Right renal pelvis (tissue), 4 donors: Measurements from ENCODE around the gene HTR1D. TPM values are rescaled to one million over a fixed set of nuclear protein-coding genes. Genes with fewer than 3 reads are reported as not detected.
"Not testable (repeated sequence)": the region's sequence is repeated elsewhere in the genome, so short reads cannot be mapped to it uniquely, and the experiment has no call there.

Experiments used
- DNase-seq, 4 donors: peaks; one replicate each; pipeline ENCODE4 v3.0.0-alpha.2; 2013; ENCODE audit warnings: low read depth in 4 of 4, low spot score in 3 of 4, missing footprints in 1 of 4
- polyA plus RNA-seq, 4 donors: library from polyadenylated mRNA; unstranded; fragments of 120-200 nt; gene quantifications; one replicate each; pipeline ENCODE4 v1.2.1, GENCODE V29; 2013; ENCODE audit not compliant: insufficient read length in 4 of 4

The HTR1D gene, protein sequence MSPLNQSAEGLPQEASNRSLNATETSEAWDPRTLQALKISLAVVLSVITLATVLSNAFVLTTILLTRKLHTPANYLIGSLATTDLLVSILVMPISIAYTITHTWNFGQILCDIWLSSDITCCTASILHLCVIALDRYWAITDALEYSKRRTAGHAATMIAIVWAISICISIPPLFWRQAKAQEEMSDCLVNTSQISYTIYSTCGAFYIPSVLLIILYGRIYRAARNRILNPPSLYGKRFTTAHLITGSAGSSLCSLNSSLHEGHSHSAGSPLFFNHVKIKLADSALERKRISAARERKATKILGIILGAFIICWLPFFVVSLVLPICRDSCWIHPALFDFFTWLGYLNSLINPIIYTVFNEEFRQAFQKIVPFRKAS
- polyA plus RNA-seq, result under 1 TPM; 0.21 to 0.44 (median 0.37) TPM

DNA sequence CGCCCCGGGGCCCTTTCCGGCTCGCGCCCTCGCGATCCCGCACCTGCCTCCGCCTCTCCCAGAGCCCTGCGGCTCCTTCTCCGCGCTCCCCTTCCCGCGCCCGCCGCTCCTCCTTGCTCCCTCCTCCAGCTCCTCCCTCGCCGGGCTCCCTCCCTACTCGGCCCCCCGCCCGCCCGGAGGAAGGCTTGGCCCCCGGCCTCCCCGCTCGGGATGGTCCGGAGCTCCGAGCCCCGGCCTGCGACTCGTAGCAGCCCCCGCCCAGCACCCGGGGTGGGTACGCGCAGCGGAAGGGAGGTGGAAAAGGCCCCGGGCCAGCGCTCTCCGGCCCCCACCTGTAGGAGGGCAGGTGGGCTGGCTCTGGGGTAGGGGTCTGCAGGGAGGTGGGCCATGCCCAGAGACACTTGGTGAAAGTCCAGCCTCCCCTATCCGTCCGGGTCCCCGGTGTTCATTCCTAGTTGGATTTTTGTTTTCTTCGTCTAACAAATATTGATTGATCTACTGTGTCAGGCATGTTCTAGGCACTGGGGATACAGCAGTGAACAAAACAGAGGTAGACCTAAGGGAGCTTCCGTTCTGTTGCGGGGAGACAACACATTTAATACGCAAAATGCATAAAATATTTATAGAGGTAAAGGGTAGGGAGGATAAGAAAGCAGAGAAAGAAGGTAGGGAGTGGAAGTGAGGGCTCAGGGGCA, at the start of gene HTR1D:
Gene HTR1D (minus strand): TSS at position 82 of the 695 bp plus-strand sequence. CDS start 23,283 bp downstream, outside the sequence.
- DNase-seq, result no peak

DNA sequence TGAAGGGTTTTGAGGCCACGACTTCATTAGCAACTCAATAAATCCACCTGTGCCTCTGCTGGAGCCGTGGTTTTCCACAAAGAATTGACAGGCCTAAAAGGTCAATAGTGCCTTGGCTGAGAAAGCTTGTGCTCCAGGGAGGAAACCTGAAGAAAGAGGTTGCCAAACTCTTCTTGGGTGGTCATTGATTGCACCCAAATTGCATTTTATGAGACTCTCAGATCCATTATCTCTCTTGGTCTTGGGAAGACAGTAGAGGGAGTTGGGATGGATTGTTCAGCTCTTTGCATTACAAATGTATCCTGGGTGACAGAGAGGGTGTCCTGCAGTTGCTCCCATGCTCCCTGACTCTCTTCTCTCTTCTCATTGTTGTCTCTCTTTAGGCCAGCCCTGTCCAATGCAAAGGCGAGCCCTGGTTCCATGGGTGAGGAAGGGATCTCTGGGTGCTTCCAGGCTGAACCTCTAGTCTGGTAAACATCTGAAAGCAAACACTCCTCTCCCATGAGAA, 46.1 kb upstream of the HTR1D start:
- DNase-seq, result no peak

DNA sequence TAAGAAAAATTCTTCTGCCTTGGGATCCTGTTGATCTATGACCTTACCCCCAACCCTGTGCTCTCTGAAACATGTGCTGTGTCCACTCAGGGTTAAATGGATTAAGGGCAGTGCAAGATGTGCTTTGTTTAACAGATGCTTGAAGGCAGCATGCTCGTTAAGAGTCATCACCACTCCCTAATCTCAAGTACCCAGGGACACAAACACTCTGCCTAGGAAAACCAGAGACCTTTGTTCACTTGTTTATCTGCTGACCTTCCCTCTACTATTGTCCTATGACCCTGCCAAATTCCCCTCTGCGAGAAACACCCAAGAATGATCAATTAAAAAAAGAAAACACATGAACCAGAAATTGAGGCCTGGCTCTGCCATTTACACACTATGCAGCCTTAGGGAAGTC, 40.8 kb upstream of the HTR1D start:
- not testable (repeated sequence) for DNase-seq

DNA sequence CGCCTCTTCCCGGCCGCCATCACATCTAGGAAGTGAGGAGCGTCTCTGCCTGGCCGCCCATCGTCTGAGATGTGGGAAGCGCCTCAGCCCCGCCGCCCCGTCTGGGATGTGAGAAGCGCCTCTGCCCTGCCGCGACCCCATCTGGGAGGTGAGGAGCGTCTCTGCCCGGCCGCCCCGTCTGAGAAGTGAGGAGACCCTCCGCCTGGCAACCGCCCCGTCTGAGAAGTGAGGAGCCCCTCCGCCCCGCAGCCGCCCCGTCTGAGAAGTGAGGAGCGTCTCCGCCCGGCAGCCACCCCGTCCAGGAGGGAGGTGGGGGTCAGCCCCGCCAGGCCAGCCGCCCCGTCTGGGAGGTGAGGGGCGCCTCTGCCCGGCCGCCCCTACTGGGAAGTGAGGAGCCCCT, 40.1 kb upstream of the HTR1D start:
- not testable (repeated sequence) for DNase-seq

DNA sequence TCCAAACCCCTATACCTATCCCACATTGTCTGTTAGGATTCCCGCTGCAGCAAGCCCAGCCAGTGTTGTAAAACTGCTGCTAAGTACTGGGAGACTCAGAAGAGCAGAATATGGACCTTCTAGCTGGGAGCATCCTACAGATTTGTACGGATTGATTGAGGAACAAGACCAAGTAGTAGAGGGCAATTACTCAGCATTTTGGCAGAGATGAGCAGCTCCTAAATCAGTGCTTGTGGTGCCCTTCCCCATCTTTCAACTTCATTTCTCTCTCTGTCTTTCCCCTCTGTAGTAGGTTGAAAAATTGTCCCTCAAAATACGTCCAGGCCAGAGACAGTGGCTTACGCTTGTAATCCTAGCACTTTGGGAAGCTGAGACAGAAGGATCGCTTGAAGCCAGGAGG, 37.3 kb upstream of the HTR1D start:
- DNase-seq, result no peak

DNA sequence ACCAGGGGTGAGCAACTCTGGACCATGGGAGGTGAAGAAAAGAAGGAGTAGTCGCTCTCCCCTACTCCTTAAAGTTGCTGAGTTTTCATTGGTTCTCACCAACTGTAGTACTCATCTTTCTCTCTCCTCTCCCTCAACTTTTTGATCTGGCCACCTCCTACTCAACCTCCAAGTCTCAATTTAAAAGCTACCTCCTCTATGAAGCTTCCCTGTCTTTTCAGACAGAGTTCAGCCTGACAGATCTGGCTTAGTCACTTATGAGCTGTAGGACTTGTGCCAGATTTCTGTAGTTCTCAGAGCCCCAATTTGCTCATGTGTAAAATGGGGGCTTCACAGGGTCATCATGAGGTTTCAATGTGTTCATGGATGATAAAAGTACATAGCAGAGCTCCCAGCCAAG, 34.5 kb upstream of the HTR1D start:
- no peak for DNase-seq

DNA sequence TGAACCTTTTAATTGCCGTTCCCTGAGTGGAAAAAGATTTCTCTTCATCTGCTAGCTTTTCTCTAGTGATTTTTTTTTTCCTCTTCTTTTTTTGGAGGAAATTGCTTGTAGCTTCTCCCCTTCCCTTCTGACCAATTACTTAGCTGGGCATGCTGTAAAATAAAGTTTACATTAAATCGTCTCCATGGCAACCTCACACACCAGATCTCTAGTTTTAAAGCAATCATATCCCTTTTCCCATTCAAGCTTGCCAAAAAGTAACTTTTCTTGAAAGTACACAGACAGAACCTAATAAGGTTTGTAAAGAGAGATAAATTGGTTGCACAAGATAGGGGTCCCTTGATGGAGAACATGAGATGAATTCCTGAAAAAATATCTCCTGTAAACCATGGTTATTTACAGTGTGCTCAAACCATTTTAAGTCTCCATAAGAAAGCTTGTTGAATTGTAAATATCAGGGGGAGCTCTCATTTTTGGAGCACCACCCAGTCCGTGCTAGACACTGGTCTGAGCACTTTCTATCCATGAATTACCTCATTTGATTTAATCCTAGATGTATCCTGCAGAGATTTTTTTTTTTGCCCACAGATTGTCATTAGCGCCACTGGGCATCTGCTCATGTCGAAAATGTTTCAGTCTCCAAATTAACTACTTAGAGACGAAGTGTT, 32.6 kb upstream of the HTR1D start:
- peak in 1 of 4 donors; percentile 3 for DNase-seq

DNA sequence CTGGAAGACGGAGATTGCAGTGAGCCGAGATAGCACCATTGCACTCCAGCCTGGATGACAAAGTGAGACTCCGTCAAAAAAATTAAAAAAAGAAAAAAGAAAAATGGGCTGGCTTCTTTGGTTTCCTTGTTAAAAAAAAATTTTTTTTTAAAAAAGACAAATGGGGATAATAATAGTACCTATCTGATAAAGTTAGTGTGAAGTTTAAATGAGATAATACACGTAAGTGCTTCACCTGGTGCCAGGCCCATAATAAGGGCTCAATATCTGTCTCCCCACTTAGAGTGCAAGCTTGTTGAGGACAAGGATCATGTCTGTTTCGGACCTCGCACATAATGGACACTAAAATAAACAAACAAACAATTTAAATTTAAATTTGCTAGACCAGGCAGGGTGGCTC, 30.0 kb upstream of the HTR1D start:
- no peak for DNase-seq

DNA sequence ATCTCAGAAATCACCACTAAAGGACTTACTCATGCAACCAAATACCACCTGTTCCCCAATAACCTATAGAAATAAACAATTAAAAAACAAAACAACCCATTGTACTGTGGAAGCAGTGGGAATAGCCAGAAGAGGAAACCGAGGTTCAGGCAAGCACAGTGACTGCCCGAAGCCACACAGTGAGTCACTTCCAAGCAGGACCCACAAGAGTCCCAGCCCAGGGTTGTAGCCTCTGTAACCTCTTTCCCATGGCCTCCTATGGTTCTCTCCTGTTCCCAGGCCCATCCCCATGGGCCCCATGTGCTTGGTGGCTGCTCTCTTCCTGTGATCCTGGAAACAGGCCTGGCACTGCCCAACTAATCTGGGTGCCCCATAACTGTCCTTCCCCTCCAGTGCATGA, 29.0 kb upstream of the HTR1D start:
- no peak for DNase-seq

DNA sequence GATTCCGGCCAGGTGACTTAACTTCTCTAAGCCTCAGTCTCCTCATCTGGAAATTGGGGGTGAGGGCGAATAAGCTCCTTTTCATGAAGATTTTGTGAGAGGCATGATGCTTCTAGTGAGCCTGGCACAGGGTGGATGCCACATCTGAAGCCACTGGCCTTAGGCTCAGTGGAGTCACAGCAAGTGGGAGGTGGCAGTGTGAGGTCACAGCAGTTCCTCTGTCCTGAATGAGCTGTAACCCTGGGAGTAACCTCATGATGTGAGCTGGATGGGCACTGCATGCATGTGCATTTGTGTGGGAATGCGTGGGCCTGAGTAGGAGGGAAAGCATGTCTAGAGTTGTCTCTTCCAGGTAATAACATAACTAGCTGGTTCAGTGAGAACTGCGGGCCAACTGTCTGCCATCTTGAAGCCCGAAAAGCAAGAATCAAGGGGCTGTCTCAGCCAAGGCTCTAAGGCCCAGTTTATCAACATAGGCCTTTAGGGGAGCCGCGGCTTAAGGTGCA, 27.0 kb upstream of the HTR1D start:
- DNase-seq, result no peak

DNA sequence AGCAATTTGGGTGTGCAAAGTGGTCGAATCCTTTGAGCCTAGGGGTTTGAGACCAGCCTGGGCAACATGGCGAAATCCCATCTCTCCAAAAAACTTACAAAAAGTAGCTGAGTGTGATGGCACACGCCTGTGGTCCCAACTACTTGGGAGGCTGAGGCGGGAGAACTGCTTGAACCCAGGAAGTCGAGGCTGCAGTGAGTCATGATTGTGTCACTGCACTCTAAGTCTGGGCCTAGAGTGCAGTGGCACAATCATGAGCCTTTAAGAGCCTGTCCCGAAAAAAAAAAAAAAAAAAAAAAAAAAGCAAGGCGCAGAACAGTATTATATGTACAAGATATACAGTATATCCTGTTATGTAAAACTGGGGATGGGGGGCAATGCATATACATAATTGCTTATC, 25.1 kb upstream of the HTR1D start:
- no peak for DNase-seq

DNA sequence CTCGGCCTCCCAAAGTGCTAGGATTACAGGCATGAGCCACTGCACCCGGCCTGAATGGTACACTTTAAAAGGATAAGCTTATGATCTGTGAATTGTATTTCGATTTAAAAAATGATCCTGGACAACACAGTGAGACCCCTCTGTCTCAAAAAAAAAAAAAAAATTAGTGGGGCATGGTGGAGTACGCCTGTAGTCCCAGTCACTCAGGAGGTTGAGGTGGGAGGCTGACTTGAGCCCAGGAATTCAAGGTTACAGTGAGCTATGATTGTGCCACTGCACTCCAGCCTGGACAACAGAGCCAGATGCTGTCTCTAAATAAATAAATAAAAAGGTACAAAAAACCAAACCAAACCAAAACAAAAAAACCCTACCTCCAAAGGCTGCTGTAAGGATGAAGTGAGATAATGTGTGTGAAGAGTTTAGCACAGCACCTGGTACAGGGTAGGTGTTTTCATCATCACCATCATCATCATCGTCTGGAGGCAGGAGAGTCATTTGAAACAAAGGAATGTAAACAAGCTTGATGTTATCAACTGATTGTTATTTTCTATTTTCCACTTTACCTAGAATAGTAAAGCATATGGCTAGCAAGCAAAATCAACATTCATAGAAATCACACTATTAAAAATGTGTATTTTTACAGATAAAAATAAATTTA, 22.5 kb upstream of the HTR1D start:
- no peak for DNase-seq

DNA sequence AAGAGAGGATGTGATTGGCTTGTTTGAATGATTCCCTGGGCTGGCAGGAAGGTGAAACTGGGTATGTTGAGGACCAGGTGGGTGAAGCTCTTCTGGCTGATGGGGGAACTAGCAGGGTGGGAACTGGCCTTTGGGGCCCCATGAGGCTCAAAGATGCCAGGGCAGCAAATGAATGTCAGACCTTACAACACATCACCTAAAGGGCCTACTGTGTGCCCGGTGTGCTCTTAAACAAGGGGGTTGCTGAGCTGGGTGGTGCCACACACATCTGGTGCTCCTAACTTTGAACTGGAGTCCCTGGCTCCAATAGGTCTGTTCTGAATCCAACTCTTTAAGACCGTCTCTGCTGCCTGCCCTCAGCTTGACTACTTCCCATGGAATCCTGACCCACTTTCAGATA, 21.3 kb upstream of the HTR1D start:
- no peak for DNase-seq

DNA sequence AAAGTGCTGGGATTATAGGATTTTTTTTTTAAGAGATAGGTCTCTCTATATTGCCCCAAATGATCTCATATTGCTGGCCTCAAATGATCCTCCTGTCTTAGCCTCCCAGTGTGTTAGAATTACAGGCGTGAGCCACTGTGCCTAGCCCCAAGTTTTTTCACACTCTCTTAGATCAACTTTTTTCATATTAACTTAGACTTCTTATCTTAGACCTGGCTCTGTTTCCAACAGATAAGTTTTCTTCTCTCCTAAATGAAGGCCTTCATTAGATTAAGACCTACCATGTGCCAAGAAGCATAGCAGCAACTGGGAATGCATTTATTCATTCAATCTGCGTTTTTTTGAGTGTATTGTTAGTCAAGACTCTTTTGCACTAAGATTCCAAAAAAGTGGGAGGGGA, 20.2 kb upstream of the HTR1D start:
- DNase-seq, result no peak

DNA sequence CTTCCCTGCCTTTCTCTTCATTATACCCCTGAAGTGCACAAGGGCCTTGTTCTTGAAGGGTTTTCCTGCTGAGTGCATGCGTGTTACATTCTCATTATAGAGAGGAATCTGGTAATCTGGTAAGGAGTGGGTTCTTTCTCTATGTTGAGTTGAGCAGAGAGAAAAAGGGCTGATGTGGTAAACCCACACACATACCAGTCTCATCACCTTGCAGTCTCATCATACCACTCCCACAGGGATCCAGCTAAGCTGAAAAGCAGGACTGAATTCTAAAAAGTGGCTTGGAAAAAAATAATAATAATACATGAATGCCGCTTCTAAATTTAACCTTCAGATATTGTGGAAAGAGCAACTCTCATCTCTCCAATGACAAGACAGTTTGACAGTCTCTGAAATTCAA, 10.5 kb upstream of the HTR1D start:
- no peak for DNase-seq

DNA sequence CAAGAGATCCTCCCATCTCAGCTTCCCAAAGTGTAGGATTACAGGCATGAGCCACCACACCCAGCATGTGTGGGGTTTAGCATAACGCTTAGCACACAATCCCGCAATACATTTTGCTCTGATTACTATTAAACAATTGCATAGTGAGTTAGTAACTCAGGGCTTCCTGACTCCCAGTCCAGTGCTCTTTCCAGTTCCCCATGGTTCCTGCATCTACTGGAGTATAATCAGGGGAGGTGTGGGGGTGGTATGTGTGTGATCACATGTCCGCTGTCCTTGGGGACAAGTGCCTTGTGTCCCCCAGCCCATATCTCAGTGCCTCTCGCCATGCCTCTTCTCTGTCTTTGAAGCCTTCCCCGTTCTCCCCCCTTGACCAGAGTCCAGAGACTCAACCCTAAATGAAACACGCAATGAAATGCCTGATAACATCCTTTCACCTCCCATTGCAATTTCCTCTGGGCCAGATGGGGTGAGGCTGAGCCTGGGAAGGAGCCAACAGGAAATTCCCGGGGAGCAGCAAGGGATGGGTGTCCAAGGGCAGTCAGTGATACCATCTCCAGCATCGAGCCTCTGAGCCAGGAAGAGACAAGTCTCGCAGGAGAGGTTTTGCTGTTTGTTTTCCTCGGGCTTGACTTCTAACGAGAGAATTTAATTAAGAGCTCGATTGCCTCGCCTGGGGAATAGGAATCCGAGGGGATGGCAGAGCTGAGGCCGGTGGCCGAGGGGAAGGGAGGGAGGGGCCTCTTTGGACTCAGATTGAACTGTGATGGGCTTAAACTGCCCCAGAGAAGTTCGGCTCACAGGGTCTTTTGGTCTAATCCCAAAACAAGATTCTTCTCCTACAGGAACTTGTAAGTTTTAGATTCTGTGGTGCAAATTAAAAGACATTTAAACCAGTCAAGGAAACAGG, 7.7 kb upstream of the HTR1D start:
- no peak for DNase-seq

DNA sequence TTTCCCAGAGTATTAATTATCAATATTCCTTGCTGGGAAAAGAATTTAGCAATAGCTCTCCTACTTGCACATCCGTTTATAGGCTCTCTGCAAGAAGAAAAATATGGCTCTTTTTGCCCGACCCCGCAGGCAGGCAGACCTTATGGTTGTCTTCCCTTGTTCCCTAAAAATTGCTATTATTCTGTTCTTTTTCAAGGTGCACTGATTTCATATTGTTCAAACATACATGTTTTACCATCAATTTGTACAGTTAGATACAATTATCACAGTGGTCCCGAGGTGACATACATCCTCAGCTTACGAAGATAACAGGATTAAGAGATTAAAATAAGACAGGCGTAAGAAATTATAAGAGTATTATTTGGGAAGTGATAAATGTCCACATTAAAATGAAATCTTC, 6.7 kb upstream of the HTR1D start:
- not testable (repeated sequence) for DNase-seq

DNA sequence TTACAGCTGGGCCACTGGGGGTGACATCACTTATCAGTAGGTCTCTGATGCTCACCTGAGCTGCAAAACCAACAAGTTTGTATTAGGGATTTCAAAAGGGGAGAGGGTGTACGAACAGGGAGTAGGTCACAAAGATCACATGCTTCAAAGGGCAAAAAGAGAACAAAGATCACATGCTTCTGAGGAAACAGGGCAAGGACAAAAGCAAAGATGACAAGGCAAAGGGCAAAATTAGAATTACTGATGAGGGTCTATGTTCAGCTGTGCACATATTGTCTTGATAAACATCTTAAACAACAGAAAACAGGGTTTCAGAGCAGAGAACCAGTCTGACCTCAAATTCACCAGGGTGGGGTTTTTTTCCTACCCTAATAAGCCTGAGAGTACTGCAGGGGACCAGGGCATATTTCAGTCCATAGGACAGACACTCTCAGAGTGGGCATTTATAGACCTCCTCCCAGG, 6.2 kb upstream of the HTR1D start:
- DNase-seq, result not testable (repeated sequence)

DNA sequence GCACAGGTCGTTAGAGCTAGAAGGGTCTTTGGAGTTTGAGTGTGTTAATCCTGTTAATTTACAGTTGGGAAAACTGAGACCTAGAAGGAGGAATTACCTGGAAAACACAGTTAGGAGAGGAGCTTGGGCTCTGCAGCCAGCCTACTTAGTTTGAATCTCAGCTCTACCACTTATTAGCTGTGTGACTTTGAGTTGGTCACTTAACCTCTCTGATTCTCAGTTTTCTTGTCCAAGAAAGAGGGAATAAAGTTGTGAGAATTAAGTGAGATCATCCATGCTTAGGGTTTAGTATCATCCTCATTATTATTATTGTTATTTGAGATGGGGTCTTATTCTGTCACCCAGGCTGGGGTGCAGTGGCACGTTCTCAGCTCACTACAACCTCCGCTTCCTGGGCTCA, 5.4 kb upstream of the HTR1D start:
- DNase-seq, result no peak
